ENCODE data around the gene MIER3.

Gene MIER3

GRCh38 chr5:56958595-56958994 is 6.7 kb upstream of the MIER3 start:
- FAIRE-seq, result no peak

- FAIRE-seq, result no peak
Measured at GRCh38 chr5:56954262-56954661, 2.3 kb upstream of the MIER3 start.

- no peak for FAIRE-seq
Measured at GRCh38 chr5:56951126-56951945, 587 bp downstream of the MIER3 start.

GRCh38 chr5:56950626-56951125 is 1.2 kb downstream of the MIER3 start:
- FAIRE-seq, result no peak

- FAIRE-seq, result no peak
Measured at GRCh38 chr5:56947052-56947451, 4.9 kb downstream of the MIER3 start.

- no peak for FAIRE-seq
Measured at GRCh38 chr5:56941981-56942380, 9.9 kb downstream of the MIER3 start.

- FAIRE-seq, result no peak
Measured at GRCh38 chr5:56938858-56939257, 13.1 kb downstream of the MIER3 start.

- no peak for FAIRE-seq
Measured at GRCh38 chr5:56934325-56934724, 17.6 kb downstream of the MIER3 start.

- no peak for FAIRE-seq
Measured at GRCh38 chr5:56922922-56923321, 29.0 kb downstream of the MIER3 start.

GRCh38 chr5:56919942-56920662 is 31.8 kb downstream of the MIER3 start:
- no peak for FAIRE-seq

- no peak for FAIRE-seq
Measured at GRCh38 chr5:56918054-56918453, 33.9 kb downstream of the MIER3 start.

- FAIRE-seq, result no peak
Measured at GRCh38 chr5:56917534-56917933, 34.4 kb downstream of the MIER3 start.

- FAIRE-seq, result no peak
Measured at GRCh38 chr5:56914678-56915077, 37.2 kb downstream of the MIER3 start.

GRCh38 chr5:56913766-56914165 is 38.2 kb downstream of the MIER3 start:
- FAIRE-seq, result no peak

GRCh38 chr5:56910210-56910965 is 41.5 kb downstream of the MIER3 start:
- no peak for FAIRE-seq

GRCh38 chr5:56909294-56910209 is 42.4 kb downstream of the MIER3 start, which contains the start of gene SETD9:
TSS of gene SETD9 (plus strand) at chr5:56909596. CDS start at chr5:56909646, 50 bp downstream.
- FAIRE-seq, result no peak

- FAIRE-seq, result no peak
Measured at GRCh38 chr5:56908942-56909293, 43.0 kb downstream of the MIER3 start.

GRCh38 chr5:56900858-56901578 is 50.9 kb downstream of the MIER3 start:
- peak; percentile 81 for FAIRE-seq

GRCh38 chr5:56900395-56900794 is 51.5 kb downstream of the MIER3 start:
- FAIRE-seq, result no peak

GRCh38 chr5:56898213-56898612 is 53.7 kb downstream of the MIER3 start:
- FAIRE-seq, result no peak

GRCh38 chr5:56896763-56897162 is 55.2 kb downstream of the MIER3 start:
- FAIRE-seq, result no peak

Data from TTC549 (cell line).